Measurements from ENCODE around the gene CYFIP2.

The CYFIP2 gene

DNA sequence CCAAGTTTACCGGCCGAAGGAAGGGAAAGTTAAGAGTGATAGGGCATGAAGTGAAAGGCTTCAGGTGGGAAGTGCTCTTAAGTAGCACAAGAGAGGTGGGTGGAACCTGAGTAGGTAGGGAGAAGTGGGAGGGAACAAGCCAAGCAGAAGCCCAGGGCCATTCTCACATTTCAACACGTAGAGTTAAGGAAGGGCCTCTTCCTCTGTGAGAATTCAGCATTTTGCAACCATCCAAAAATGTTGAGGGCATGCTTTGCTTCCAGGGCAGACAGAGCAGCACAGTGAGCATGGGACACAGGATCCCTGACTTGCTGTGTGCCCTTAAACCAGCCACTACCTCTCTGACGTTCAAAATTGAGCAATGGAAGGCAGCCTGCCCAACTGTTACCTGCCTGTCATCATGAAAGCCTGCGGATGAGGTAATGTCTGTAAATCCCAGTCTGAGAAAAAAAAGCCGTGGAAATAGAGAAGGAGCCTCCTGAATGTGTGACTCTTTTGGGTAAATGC lies 3.3 kb downstream of the CYFIP2 start:
- no peak overlapping the region for H3K4me3 ChIP-seq (replicated peaks; ENCODE audit: low read depth, low read length)
- DNase-seq (ENCODE audit: extremely low read depth, low read depth): no peak

DNA sequence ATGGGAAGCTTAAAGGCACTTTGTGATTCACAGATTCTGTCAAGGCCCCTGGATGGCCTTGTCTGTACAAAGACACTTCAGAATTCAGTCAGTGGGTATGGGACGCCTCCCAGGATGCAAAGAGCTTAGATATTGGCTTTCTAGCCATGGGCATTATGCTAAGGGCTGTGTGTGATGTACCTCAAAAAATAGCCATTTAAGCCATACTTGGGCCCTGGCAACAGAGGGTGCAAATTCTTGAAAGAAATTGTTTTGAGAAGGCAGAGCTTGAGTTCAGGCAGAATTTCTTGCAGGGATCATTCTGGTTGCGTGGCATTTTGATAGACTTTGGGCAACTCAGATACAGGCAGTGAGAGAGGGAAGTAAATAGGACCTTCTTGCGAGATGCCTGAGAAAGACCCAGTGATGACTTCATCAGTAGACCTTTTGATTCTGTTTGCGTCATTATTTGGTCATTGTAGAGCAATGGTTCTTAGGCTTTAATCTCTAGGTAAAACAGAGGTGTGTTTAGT lies 3.9 kb downstream of the CYFIP2 start:
- no peak for DNase-seq (ENCODE audit: extremely low read depth, low read depth)

More for the DNA sequence above, 3.3 kb downstream of the CYFIP2 start:
- no peak for TF ChIP-seq CTCF (IDR thresholded peaks at IDR 0.05; ENCODE audit: low read depth, low read length, missing control alignments)

DNA sequence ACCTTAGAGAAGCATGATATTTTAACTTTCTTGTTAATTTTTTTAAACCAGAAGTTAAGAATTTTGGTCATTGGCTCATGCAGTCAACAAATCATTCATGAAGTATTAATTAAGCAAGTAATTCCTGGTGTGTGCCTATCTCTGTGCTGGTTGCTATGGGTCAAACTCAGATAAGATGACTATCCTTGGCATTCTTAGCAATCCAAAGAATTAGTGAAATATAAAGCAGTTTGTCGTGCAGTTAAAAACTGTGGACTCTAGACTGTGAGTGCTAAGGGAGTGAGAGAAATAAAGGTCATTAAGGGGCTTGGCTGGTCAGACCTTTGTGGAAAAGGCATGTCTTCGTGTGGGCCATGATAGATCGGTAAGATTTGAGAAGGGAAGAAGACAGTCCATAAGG lies 4.8 kb downstream of the CYFIP2 start:
- H3K4me3 ChIP-seq (replicated peaks; ENCODE audit: low read depth, low read length): no peak overlapping the region
- TF ChIP-seq CTCF (IDR thresholded peaks at IDR 0.05; ENCODE audit: low read depth, low read length, missing control alignments): no peak
- DNase-seq (ENCODE audit: extremely low read depth, low read depth): no peak

More for the DNA sequence above, 3.9 kb downstream of the CYFIP2 start:
- H3K4me3 ChIP-seq (replicated peaks; ENCODE audit: low read depth, low read length): no peak overlapping the region
- TF ChIP-seq CTCF (IDR thresholded peaks at IDR 0.05; ENCODE audit: low read depth, low read length, missing control alignments): no peak

- DNase-seq (ENCODE audit: extremely low read depth, low read depth): no peak
- H3K4me3 ChIP-seq (replicated peaks; ENCODE audit: low read depth, low read length): no peak overlapping the region
- TF ChIP-seq CTCF (IDR thresholded peaks at IDR 0.05; ENCODE audit: low read depth, low read length, missing control alignments): no peak
These were observed 5.9 kb downstream of the CYFIP2 start for GRCh38 chr5:157271740-157272271.

DNA sequence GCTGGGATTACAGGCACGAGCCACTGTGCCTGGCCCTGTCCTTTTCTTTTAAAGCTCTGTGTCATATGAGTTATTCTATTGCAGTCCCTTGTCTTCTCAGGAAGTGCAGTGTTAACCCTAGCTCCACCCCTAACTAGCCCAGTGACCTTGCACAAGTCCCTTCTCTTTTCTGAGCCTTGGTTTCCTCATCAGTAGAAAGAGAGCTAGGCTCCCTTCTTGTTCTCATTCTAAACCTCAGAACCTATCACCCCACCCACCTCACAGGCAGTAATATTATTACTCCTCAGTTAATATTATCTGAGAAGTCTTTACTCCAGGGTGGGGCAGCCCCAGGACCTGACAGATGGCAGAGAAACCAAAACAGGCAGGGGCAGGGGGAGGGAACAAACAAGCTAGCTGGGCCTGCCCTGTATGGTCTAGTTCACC lies 7.2 kb downstream of the CYFIP2 start:
- no peak for TF ChIP-seq CTCF (IDR thresholded peaks at IDR 0.05; ENCODE audit: low read depth, low read length, missing control alignments)
- no peak for DNase-seq (ENCODE audit: extremely low read depth, low read depth)
- no peak overlapping the region for H3K4me3 ChIP-seq (replicated peaks; ENCODE audit: low read depth, low read length)

DNA sequence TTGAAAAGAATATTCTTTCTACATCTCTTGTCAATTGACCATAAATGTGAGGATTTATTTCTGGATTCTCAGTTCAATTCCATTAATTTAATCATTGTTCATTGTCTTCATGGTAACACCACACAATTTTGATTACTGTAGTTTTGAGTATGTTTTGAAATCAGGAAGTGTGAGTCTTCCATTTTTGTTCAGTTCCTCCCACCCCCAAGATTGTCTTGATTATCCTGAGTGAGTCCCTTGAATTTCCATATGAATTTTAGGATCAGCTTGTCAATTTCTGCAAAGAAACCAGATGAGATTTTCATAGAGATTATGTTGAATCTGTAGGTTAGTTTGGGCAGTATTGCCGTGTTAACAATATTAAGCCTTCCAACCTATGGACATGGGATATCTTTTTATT lies 9.5 kb downstream of the CYFIP2 start:
- H3K4me3 ChIP-seq (replicated peaks; ENCODE audit: low read depth, low read length): no peak overlapping the region
- no peak for TF ChIP-seq CTCF (IDR thresholded peaks at IDR 0.05; ENCODE audit: low read depth, low read length, missing control alignments)
- DNase-seq (ENCODE audit: extremely low read depth, low read depth): no peak
